NB4 (cell line): Measurements from ENCODE around the gene MSH6.
"Not testable (repeated sequence)": the region's sequence is repeated elsewhere in the genome, so short reads cannot be mapped to it uniquely, and the experiment has no call there.

Experiments
- DNase-seq: peaks from one replicate; pipeline ENCODE4 v3.0.0; 2010; ENCODE audit warnings: low read depth
- H3K4me3 ChIP-seq: one replicate; pipeline ENCODE4 v1.5.1; 2011; ENCODE audit warnings: mild to moderate bottlenecking, low read depth, low read length, moderate library complexity
- MYC ChIP-seq: IDR thresholded peaks from 2 replicates; pipeline ENCODE4 v1.6.1; 2011; ENCODE audit warnings: low read depth, low read length
- POLR2A ChIP-seq: IDR thresholded peaks from 2 replicates; pipeline ENCODE4 v1.6.1; 2011; ENCODE audit warnings: mild to moderate bottlenecking; ENCODE audit not compliant: insufficient read length; ENCODE audit errors: extremely low read depth
- TF ChIP-seq, protein P1 (sequence below): IDR thresholded peaks from one replicate; pipeline ENCODE4 v1.5.1; 2012; ENCODE audit warnings: low read depth, low read length
- TF ChIP-seq, protein P2 (sequence below): IDR thresholded peaks from 2 replicates; pipeline ENCODE4 v1.6.1; 2011; ENCODE audit warnings: low read depth, low read length

Gene MSH6

DNA sequence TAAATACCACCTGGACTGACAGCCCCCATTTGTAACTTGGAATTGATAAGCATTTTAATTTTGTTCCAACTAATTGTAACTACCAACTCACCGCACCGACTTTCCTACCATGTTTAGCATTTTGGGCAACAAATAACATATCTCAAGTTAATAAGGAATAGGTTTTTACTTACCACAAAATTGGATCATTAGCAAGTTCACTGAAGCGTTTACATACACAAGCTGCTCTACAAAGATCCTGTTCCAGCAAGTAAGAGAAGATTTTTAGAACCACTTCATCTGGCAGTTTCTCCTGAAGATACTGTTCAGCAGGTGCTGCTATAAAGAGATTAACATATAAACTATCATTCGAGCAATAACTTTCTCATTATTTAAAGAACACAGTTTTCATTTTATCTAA lies 55.7 kb downstream of the MSH6 start:
- H3K4me3 ChIP-seq, result no peak overlapping the region
- DNase-seq, result no peak
- TF ChIP-seq, protein P1, sequence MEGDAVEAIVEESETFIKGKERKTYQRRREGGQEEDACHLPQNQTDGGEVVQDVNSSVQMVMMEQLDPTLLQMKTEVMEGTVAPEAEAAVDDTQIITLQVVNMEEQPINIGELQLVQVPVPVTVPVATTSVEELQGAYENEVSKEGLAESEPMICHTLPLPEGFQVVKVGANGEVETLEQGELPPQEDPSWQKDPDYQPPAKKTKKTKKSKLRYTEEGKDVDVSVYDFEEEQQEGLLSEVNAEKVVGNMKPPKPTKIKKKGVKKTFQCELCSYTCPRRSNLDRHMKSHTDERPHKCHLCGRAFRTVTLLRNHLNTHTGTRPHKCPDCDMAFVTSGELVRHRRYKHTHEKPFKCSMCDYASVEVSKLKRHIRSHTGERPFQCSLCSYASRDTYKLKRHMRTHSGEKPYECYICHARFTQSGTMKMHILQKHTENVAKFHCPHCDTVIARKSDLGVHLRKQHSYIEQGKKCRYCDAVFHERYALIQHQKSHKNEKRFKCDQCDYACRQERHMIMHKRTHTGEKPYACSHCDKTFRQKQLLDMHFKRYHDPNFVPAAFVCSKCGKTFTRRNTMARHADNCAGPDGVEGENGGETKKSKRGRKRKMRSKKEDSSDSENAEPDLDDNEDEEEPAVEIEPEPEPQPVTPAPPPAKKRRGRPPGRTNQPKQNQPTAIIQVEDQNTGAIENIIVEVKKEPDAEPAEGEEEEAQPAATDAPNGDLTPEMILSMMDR, result no peak
- no peak for TF ChIP-seq MYC
- TF ChIP-seq, protein P2, sequence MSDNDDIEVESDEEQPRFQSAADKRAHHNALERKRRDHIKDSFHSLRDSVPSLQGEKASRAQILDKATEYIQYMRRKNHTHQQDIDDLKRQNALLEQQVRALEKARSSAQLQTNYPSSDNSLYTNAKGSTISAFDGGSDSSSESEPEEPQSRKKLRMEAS, result no peak
- no peak for TF ChIP-seq POLR2A

DNA sequence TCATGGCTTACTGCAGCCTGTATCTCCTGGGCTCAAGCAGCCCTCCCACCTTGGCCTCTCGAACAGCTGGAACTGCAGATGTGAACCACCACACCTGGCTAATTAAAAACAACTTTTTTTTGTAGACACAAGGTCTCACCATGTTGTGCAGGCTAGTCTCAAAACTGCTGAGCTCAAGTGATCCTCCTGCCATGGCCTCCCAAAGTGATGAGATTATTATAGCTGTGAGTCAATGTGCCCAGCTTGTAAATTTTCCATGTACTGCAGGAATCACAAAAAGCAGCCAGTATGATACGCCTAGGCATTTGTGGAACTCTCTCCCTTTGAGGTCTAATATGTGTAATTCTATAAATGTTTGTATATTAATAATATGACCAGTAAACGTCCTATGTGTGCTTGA lies 59.9 kb downstream of the MSH6 start:
- no peak for DNase-seq
- TF ChIP-seq POLR2A, result no peak
- TF ChIP-seq, protein P2, result no peak
- no peak for TF ChIP-seq MYC
- TF ChIP-seq, protein P1, result no peak
- H3K4me3 ChIP-seq, result no peak overlapping the region

DNA sequence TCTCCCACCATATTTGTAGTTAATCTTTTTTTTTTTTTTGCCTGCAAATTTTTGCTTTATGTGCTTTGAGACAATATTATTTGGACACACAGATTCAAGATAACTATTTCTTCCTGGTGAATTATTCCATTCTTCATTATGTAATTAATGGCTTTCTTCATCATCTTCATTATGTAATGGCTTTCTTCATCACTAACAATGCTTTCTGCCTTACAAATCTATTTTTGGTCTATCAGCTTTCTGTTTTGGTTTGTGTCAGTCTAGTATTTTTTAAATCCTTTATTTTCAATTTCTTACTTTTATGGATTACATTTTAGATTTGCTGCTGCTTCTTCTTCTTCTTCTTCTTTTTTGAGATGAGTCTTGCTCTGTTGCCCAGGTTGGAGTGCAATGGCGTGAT lies 60.5 kb downstream of the MSH6 start:
- DNase-seq, result no peak
- TF ChIP-seq MYC, result no peak
- TF ChIP-seq, protein P1, result no peak
- TF ChIP-seq, protein P2, result no peak
- H3K4me3 ChIP-seq, result no peak overlapping the region

DNA sequence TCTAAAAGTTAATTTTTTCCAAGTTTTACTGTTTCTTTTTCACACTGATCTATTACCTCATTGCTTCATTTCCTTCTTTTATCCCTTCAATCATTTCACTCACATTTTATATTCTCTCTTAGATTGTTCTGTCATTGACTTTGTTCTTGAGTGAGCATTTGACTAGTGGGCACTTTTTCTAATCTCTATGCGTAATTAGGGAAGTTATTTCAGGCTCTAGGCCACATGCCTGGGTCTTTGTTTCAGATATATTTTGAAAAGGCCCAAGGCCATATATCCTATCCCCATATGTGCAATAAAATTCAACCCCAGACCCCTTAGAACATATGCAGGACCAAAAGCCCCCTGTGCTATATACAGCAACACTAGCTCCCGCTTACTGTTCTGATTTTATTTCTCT lies 61.2 kb downstream of the MSH6 start:
- no peak for TF ChIP-seq POLR2A
- TF ChIP-seq, protein P2, result no peak
- TF ChIP-seq, protein P1, result no peak
- no peak for TF ChIP-seq MYC
- no peak overlapping the region for H3K4me3 ChIP-seq
- no peak for DNase-seq

DNA sequence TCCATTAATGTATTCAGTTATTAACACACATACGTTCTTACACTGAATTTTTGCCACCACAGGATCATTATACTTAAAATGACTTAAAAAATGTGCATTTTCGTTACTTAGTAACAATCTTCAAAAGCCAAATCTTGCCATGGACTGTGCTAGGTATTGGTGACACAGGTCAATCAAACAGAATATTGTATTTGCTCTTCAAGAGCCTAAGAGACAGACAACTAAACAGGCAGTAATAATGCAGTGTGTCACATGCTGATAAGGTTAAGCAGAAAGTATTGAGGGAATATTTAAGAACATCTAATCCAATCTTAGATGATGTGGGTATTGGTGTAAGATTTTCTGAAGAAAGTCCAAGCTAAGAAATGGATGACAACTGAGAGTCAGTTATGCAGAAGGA lies 66.4 kb downstream of the MSH6 start:
- DNase-seq, result no peak
- TF ChIP-seq, protein P2, result no peak
- TF ChIP-seq POLR2A (no peak), MYC (no peak)
- TF ChIP-seq, protein P1, result no peak

DNA sequence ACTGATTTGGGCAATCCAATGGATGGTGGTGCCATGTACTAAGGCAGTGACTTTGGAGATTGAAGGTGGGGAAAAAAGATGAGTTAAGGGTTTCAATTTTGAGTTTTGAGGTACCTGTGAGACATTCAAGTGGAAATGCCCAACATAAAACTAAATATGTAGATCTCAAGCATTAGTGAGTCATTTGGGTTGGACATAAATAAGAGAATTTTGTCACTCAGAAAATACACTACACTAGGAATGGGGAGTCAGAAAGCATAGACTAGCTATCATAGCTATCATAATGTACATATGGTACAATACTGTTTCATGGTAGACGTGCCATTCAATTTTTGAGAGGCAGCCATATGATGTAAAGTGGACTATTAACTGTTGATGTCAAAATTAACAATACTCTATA lies 67.3 kb downstream of the MSH6 start:
- DNase-seq, result no peak
- no peak for TF ChIP-seq POLR2A
- TF ChIP-seq, protein P1, result no peak
- TF ChIP-seq, protein P2, result no peak
- TF ChIP-seq MYC, result no peak
- no peak overlapping the region for H3K4me3 ChIP-seq

More for the DNA sequence above, 66.4 kb downstream of the MSH6 start:
- H3K4me3 ChIP-seq, result no peak overlapping the region

DNA sequence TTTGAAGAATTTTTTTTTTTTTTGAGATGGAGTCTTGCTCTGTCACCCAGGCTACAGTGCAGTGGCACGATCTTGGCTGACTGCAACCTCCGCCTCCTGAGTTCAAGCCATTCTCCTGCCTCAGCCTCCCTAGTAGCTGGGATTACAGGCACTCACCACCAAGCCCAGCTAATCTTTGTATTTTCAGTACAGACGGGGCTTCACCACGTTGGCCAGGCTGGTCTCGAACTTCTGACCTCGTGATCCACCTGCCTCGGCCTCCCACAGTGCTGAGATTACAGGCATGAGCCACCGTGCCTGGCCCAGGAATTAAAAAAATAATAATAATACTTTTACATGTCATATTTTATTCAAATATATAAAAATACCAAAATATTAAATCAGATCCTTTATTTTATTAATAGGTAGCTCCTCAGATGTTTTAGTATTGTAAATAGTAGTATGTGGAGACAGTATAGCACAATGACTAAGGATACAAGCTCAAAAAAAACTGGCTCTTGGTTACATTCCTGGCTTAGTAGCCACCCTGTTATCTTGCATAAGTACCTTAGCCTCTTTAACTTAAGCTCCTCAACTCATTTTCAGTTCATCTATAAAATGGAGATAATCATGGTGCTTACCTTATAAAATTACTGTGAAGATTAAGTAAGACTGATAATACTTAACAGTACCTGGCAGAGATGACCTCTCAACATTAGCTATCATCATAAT lies 70.3 kb downstream of the MSH6 start:
- DNase-seq, H3K4me3 ChIP-seq: not testable (repeated sequence)
